CD4-positive, alpha-beta T cell treated with Interleukin-17A for 4 hours (primary cell): Measurements from ENCODE around the gene TES.
"Not testable (repeated sequence)": the region's sequence is repeated elsewhere in the genome, so short reads cannot be mapped to it uniquely, and the experiment has no call there.

Source experiments
- DNase-seq: peaks from one replicate; pipeline ENCODE4 v3.0.0-alpha.2; 2020; ENCODE audit warnings: mixed read lengths

Gene TES

GRCh38 chr7:116293633-116294032 is 83.3 kb downstream of the TES start:
- DNase-seq, result no peak

GRCh38 chr7:116295903-116296302 is 85.6 kb downstream of the TES start:
- DNase-seq, result not testable (repeated sequence)

- DNase-seq, result no peak
These were observed 87.7 kb downstream of the TES start for GRCh38 chr7:116298055-116298454.

- DNase-seq, result no peak
These were observed 88.2 kb downstream of the TES start for GRCh38 chr7:116298576-116298975.

GRCh38 chr7:116305485-116306408 is 95.4 kb downstream of the TES start:
- DNase-seq, result no peak

- DNase-seq, result no peak
These were observed 96.2 kb downstream of the TES start for GRCh38 chr7:116306409-116307048.

- no peak for DNase-seq
These were observed 96.9 kb downstream of the TES start for GRCh38 chr7:116307253-116307652.
